Neural progenitor cell (in vitro differentiated cells): ENCODE results near the gene TIPRL.

ENCODE experiments used
- CTCF ChIP-seq: fragments of 200-600 bp; sonication (generic); IDR thresholded peaks from 2 replicates; pipeline ENCODE4 v1.5.1; 2017; ENCODE audit warnings: antibody characterized with exemption, mild to moderate bottlenecking
- EZH2 ChIP-seq: fragments of 200-600 bp; sonication (generic); IDR thresholded peaks from 2 replicates; pipeline ENCODE4 v1.6.1; 2017; ENCODE audit warnings: antibody characterized with exemption, mild to moderate bottlenecking, moderate library complexity

DNA sequence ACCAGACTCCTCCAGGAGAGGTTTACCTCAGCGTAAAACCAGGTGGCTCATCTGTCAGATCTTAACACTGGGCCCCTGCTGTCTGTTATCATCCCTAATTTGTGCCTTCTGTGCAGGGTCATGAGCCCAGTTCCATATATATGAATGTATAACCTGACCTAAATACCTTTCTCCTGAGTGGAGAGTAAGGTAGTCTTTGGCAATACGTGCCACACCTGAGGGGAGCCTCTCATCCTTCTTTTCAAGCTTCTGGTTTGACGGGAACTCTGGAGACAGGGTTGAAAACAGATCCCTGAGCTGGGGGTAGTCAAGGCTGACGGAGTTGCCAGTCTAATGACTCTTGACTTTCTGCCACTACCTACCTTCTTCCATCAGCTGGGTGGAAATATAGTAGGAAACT, 51.1 kb downstream of the TIPRL start:
- TF ChIP-seq EZH2 (no peak), CTCF (no peak)
